RPMI7951 (cell line): ENCODE measurements around the gene HILPDA. TPM values are rescaled to one million over a fixed set of nuclear protein-coding genes. Genes with fewer than 3 reads are reported as not detected.

ENCODE experiments used
- DNase-seq: peaks from one replicate; pipeline ENCODE4 v3.0.0-alpha.2; 2012; ENCODE audit warnings: low read depth
- total RNA-seq: library from RNA; depleted of rRNA; stranded (reverse); fragments of >200 nt; shearing (Covaris generic); gene quantifications from 2 replicates; pipeline ENCODE4 v1.2.3, GENCODE V29; 2014; rRNA removed

HILPDA gene
- total RNA-seq, result 18.7 and 29.1 TPM in 2 replicates

GRCh38 chr7:128455543-128456254, at the start of gene HILPDA:
HILPDA (plus strand) TSS chr7:128455878; CDS start chr7:128457269, 1,391 bp downstream.
- DNase-seq, result peak; percentile 98

GRCh38 chr7:128406314-128407232, 49.1 kb upstream of the HILPDA start:
- DNase-seq, result no peak

GRCh38 chr7:128407233-128407589, 48.5 kb upstream of the HILPDA start:
- DNase-seq, result no peak

- no peak for DNase-seq
Measured at GRCh38 chr7:128407751-128408708, 47.6 kb upstream of the HILPDA start.

- DNase-seq, result no peak
Measured at GRCh38 chr7:128408709-128409595, 46.7 kb upstream of the HILPDA start.

- DNase-seq, result peak; percentile 87
Measured at GRCh38 chr7:128409596-128410450, 45.9 kb upstream of the HILPDA start, which contains the start of gene IMPDH1. IMPDH1 (minus strand) TSS chr7:128409982; CDS start chr7:128409901, 81 bp downstream.

- no peak for DNase-seq
Measured at GRCh38 chr7:128410451-128410753, 45.3 kb upstream of the HILPDA start.

GRCh38 chr7:128415217-128415785, 40.4 kb upstream of the HILPDA start:
- DNase-seq, result no peak

- DNase-seq, result no peak
Measured at GRCh38 chr7:128417071-128417470, 38.6 kb upstream of the HILPDA start.

GRCh38 chr7:128419257-128419656, 36.4 kb upstream of the HILPDA start:
- no peak for DNase-seq

- DNase-seq, result no peak
Measured at GRCh38 chr7:128420773-128421172, 34.9 kb upstream of the HILPDA start.

GRCh38 chr7:128421384-128421783, 34.3 kb upstream of the HILPDA start:
- no peak for DNase-seq

GRCh38 chr7:128422037-128422436, 33.6 kb upstream of the HILPDA start:
- no peak for DNase-seq

- DNase-seq, result no peak
Measured at GRCh38 chr7:128422842-128423241, 32.8 kb upstream of the HILPDA start.

GRCh38 chr7:128424686-128425275, 30.9 kb upstream of the HILPDA start:
- no peak for DNase-seq

GRCh38 chr7:128425850-128426249, 29.8 kb upstream of the HILPDA start:
- peak; percentile 43 for DNase-seq

- peak; percentile 58 for DNase-seq
Measured at GRCh38 chr7:128427289-128427891, 28.3 kb upstream of the HILPDA start.

GRCh38 chr7:128430207-128430606, 25.5 kb upstream of the HILPDA start:
- no peak for DNase-seq

- no peak for DNase-seq
Measured at GRCh38 chr7:128431221-128431620, 24.5 kb upstream of the HILPDA start.
